Kidney (tissue), 14 donors: Measurements from ENCODE around the gene ASAP2. TPM values are rescaled to one million over a fixed set of nuclear protein-coding genes. Genes with fewer than 3 reads are reported as not detected.
A peak's percentile ranks its signal among the peaks of the same experiment; 100 is the strongest.
"Not testable (repeated sequence)": the region's sequence is repeated elsewhere in the genome, so short reads cannot be mapped to it uniquely, and the experiment has no call there.

Source experiments
- DNase-seq, 5 donors: peaks; one replicate each; pipeline ENCODE4 v3.0.0-alpha.2; 2013 to 2020
- FAIRE-seq: peaks from 2 replicates; lab custom pipeline; 2012; peaks lifted over from hg19 to GRCh38; lab: Jason Lieb, UNC
- H3K27ac ChIP-seq, 2 donors: one replicate each; pipeline ENCODE4 v1.7.0; 2013; ENCODE audit warnings: low read depth in 2 of 2, low read length in 2 of 2, inconsistent platforms in 1 of 2
- H3K27me3 ChIP-seq: one replicate; pipeline ENCODE4 v1.7.1; 2013; ENCODE audit warnings: low read length, inconsistent platforms; ENCODE audit not compliant: control insufficient read depth, insufficient read depth
- H3K36me3 ChIP-seq, 3 donors: one replicate each; pipeline versions ENCODE4 v1.7.0 to v1.7.1; 2013; ENCODE audit warnings: low read length in 3 of 3, control low read depth in 1 of 3, inconsistent platforms in 1 of 3; ENCODE audit not compliant: insufficient read depth in 3 of 3, control insufficient read depth in 2 of 3
- H3K4me1 ChIP-seq, 3 donors: one replicate each; pipeline versions ENCODE4 v1.7.0 to v1.7.1; 2013; ENCODE audit warnings: low read length in 3 of 3, inconsistent platforms in 1 of 3, low read depth in 1 of 3; ENCODE audit not compliant: control insufficient read depth in 2 of 3, insufficient read depth in 2 of 3
- H3K4me3 ChIP-seq, 3 donors: one replicate each; pipeline versions ENCODE4 v1.7.0 to v1.8.1; 2013; ENCODE audit warnings: low read length in 3 of 3, control low read depth in 1 of 3, inconsistent platforms in 1 of 3
- H3K9ac ChIP-seq, 3 donors: one replicate each; pipeline versions ENCODE4 v1.7.0 to v1.7.1; 2013; ENCODE audit warnings: low read length in 3 of 3, control low read depth in 1 of 3, inconsistent platforms in 1 of 3
- H3K9me3 ChIP-seq, 3 donors: one replicate each; pipeline versions ENCODE4 v1.7.0 to v1.7.1; 2013; ENCODE audit warnings: low read length in 3 of 3, control low read depth in 1 of 3, inconsistent platforms in 1 of 3; ENCODE audit not compliant: control insufficient read depth in 2 of 3, insufficient read depth in 1 of 3
- intact Hi-C: fragments of 100-400 bp; cut with DNase I; formaldehyde crosslinking; loops from one replicate; pipeline ENCODE4 v1.11.1; 2022
- polyA plus RNA-seq: library from polyadenylated mRNA; stranded (reverse); fragments of 350-450 nt; fragmentation: Illumina TruSeq; extraction: RNeasy Lipid Tissue Mini Kit (QIAGEN cat#74804); gene quantifications from one replicate; pipeline ENCODE4 v1.2.3, GENCODE V29; 2014; ENCODE audit warnings: low read depth, low replicate concordance; ENCODE audit not compliant: insufficient read depth
- total RNA-seq: library from RNA; stranded (reverse); fragmentation: NEBNext Ultra II Directional; extraction: Animal tissue kit (Norgen Biotek cat#: 25700); gene quantifications from one replicate; pipeline ENCODE4 v1.2.1, GENCODE V29; 2021
- TF ChIP-seq, protein P1 (sequence below): IDR thresholded peaks from 3 replicates; pipeline ENCODE4 v1.5.1; 2012; ENCODE audit warnings: mild to moderate bottlenecking, moderate library complexity, borderline replicate concordance; ENCODE audit not compliant: insufficient read depth; ENCODE audit errors: extremely low read depth
- donor health status: control.
- donor health status: control.
- donor health status: control.
- donor health status: control.
- donor health status: control.
- donor health status: DM: yes; HTN: yes; CAD: no.
- donor health status: Normal renal cell carcinoma (clear cell type).

ASAP2 gene
- total and polyA plus RNA-seq, 2 donors from 2014 or later: 26.2 to 54.8 TPM

GRCh38 chr2:9394816-9395215 lies 188.2 kb downstream of the ASAP2 start:
- H3K27ac ChIP-seq: no peak overlapping the region
- H3K9ac ChIP-seq: no peak overlapping the region
- H3K4me1 ChIP-seq: peaks cover 0 to 12% (median 4%) of the 10 kb centered on the region in 3 donors
- no peaks in the 10 kb centered on the region for H3K27me3 ChIP-seq
- no peaks in the 10 kb centered on the region for H3K9me3 ChIP-seq
- H3K36me3 ChIP-seq: peaks cover 0 to 23% (median 9%) of the 10 kb centered on the region in 3 donors
- H3K4me3 ChIP-seq: no peak overlapping the region
- intact Hi-C loops: no loop called here
- FAIRE-seq (no peak), DNase-seq (peak in 1 of 5 donors; percentile 25)
- TF ChIP-seq, protein P1, sequence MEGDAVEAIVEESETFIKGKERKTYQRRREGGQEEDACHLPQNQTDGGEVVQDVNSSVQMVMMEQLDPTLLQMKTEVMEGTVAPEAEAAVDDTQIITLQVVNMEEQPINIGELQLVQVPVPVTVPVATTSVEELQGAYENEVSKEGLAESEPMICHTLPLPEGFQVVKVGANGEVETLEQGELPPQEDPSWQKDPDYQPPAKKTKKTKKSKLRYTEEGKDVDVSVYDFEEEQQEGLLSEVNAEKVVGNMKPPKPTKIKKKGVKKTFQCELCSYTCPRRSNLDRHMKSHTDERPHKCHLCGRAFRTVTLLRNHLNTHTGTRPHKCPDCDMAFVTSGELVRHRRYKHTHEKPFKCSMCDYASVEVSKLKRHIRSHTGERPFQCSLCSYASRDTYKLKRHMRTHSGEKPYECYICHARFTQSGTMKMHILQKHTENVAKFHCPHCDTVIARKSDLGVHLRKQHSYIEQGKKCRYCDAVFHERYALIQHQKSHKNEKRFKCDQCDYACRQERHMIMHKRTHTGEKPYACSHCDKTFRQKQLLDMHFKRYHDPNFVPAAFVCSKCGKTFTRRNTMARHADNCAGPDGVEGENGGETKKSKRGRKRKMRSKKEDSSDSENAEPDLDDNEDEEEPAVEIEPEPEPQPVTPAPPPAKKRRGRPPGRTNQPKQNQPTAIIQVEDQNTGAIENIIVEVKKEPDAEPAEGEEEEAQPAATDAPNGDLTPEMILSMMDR: no peak

DNA sequence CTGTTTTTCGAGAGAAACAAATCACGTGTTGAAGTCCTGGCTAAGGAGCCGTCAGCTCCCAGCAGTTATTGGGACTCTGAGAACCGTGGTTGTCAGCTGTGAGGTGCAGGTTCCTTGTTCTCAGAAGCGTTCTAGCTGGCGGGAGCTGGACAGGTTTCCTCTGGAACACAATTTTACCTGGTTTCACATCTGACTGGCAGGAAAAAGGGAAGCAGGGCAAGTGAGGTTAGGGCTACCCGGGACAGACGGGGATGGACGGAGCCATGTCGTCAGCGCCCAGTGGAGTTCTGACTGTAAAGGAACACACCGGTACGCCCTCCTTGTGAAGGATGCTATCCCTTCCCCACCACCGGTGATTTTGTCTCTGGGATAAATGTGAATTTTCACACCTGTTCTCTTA lies 190.6 kb downstream of the ASAP2 start:
- intact Hi-C loops: no loop called here
- FAIRE-seq (no peak), DNase-seq (peak in 1 of 5 donors; percentile 11)
- TF ChIP-seq, protein P1: no peak
- Histone ChIP-seq H3K4me3 (no peak overlapping the region), H3K36me3 (peaks cover 0 to 25% (median 8%) of the 10 kb centered on the region in 3 donors), H3K27me3 (no peaks in the 10 kb centered on the region), H3K9ac (no peak overlapping the region), H3K9me3 (no peaks in the 10 kb centered on the region), H3K27ac (no peak overlapping the region), H3K4me1 (peaks cover 0 to 12% (median 4%) of the 10 kb centered on the region in 3 donors)

GRCh38 chr2:9398251-9398650 lies 191.6 kb downstream of the ASAP2 start:
- peaks cover 0 to 31% (median 11%) of the 10 kb centered on the region in 3 donors for H3K36me3 ChIP-seq
- H3K27ac ChIP-seq, intact Hi-C loops, H3K27me3 ChIP-seq, H3K4me3 ChIP-seq, H3K9ac ChIP-seq, FAIRE-seq, H3K9me3 ChIP-seq, H3K4me1 ChIP-seq: not testable (repeated sequence)
- DNase-seq: peak in 1 of 5 donors; percentile 27

DNA sequence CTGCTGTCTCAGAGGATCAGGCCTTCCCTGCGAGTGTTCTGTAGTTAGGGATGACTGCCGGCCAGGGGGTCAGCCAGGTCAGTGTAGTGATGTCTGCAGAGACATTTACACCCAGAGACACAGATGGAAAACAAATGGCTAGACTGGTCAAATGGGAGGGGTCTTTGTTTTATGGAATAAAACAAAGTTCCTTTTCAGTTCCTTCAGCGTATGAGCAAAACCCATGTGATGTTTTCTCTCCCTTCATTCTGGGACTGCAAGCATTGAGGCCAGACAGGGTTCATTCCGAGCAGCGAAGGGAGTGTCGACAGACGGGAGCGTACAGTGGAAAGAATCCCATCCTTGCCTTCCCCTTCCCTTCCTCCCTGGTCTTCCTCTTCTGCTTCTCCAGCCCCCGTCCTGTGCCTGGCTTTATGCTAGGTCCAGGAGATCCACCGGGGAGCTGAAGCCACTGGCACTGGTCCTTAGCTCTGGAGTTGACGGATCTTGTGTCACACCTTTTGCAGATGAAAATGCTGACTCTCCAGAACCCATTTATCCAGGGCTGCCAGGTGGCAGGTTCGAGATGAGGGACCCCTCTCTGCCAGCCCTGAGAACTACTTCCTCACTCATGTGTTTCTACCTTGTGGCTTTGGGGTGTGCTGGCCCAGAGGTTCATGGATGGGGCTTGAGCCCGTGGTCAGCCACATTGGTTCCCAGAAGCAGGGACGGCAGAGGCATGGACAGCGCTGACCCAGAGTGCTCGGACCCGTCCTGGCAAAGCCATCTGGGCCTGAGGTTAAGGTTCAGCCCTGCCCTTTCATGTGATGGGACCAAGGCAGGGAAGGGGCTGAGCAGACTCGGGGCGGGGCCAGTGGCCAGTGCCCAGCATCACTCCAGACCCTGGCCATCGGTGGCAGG lies 192.5 kb downstream of the ASAP2 start:
- no peak for FAIRE-seq
- peak; percentile 38 to 88 (median 53) for DNase-seq
- no peaks in the 10 kb centered on the region for H3K27me3 ChIP-seq
- peaks cover 0 to 9% (median 6%) of the 10 kb centered on the region in 3 donors for H3K4me1 ChIP-seq
- no peak overlapping the region for H3K9ac ChIP-seq
- H3K27ac ChIP-seq: peak overlapping the region in 1 of 2 donors; percentile 18
- no peaks in the 10 kb centered on the region for H3K9me3 ChIP-seq
- TF ChIP-seq, protein P1: no peak
- H3K36me3 ChIP-seq: peaks cover 0 to 26% (median 11%) of the 10 kb centered on the region in 3 donors
- intact Hi-C loops: no loop called here
- H3K4me3 ChIP-seq: no peak overlapping the region
